Inflammatory macrophage treated with lipopolysaccharide for 1 hour (primary cell): Measurements from ENCODE around the gene DCST2.

Source experiments
- DNase-seq, 2 donors: peaks; one replicate each; pipeline ENCODE4 v3.0.0-alpha.2; 2020 to 2022

DCST2 gene

DNA sequence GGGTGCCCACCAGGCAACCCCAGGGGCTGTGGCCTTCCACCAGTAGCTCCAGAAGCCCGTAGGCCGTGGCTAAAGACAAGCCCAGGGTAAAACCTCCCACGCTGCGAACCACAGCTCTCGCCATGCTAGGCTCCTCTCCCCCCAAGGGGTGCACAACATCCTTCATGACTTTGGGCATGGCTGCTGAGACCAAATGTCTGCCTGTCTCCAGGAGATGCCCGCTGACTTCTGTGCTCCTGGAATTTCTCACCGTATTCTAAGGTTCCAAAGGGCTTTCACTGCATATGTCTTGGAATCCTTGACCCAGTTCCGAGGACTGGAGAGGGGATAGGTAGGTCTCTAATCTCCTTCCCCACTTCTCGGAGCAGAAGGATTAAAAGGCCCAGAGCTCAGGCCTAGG, at the start of gene DCST2, which contains the start of gene DCST1:
Gene DCST2, minus strand, starts transcription at position 258 of the 400 bp plus-strand sequence. Its CDS starts 80 bp downstream, at position 178.
Gene DCST1, plus strand, starts transcription at position 301 of the 400 bp plus-strand sequence. CDS start 213 bp downstream, outside the sequence.
- no peak for DNase-seq

- DNase-seq, result no peak
Measured at GRCh38 chr1:155083052-155083541, 49.5 kb upstream of the DCST2 start.

DNA sequence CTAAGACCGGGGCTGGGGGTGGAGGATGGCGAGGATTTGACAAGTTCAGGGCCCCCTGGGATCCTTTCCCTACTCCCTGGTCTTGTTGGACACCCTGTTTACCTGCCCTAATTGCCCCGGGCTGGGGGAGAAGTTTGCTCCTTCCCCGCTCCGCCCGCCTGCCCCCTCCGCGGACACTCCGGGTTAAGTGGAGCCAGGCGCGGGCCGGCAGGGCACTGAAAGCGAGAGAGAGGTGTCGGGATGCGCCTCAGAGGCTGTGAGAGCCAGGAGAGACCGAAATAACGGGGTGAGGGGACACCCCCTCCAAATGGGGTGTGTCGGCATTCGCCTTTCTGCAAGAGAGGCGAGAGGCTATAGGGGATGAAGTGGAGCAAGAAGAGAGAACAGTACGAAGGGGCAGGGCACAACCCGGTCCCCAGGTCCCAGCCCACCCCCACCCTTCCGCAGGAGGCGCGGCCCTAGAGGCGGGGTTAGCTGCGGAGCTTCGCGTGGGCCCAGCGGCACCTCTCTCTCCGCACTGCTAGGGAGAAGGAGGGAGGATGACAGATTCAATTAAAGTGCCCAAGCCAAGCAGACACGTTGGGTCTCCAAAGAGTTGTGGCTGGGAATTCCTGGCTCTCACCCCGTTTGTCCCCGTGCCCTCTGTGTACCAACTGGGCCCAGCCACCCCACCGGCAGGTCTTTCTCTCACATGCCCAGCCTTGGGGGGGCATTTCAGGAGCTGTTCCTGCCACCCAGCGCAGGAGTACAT, 48.9 kb upstream of the DCST2 start:
- no peak for DNase-seq

- DNase-seq, result no peak
Measured at GRCh38 chr1:155081472-155082300, 48.1 kb upstream of the DCST2 start.

DNA sequence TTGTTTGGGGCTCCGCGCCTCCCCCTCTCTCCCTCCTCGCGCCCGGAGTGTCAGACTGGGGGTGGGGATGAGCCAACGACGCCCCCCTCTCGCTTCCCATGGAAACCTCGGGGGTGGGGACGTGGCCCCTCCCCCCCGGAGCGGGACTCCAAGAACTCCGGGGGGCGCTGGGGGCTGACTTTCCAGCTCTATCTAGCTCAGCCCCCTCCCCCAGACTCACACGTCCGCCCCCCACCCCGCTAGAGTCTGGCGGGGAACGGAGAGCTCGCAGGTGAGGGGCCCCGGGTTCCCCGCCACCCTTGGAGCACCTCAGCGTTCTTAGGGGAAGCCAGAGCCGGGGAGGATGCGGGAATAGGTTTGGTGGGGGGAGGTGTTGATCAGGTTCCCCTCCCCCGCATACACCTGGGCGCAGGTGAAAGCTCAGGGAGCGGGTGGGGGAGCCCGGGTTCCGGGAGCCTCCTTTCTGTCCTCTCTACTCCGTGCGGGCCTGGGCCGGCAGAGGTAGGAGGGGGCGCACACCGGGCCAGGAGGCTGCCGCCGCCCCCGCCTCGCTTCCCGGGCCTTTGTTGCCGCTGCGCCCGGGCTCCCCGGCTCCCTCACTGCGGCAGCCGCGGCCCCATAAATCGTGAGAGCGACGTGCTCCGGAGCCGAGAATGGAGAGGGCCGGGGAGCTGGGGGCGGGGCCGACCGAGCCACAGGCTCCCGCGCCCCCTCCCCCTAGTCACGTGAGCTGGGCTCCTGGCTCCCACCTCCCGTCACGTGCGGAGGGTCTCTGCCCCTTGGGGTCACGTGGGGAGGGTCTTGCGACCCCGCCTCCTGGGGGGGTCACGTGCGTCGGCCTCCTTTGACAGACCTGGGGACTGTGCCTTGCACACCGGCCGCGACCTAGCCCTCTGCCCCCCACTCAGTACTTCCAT, 47.0 kb upstream of the DCST2 start:
- DNase-seq, result no peak

- DNase-seq, result no peak
Measured at GRCh38 chr1:155079487-155080311, 46.1 kb upstream of the DCST2 start.

GRCh38 chr1:155079210-155079486, 45.6 kb upstream of the DCST2 start:
- no peak for DNase-seq

DNA sequence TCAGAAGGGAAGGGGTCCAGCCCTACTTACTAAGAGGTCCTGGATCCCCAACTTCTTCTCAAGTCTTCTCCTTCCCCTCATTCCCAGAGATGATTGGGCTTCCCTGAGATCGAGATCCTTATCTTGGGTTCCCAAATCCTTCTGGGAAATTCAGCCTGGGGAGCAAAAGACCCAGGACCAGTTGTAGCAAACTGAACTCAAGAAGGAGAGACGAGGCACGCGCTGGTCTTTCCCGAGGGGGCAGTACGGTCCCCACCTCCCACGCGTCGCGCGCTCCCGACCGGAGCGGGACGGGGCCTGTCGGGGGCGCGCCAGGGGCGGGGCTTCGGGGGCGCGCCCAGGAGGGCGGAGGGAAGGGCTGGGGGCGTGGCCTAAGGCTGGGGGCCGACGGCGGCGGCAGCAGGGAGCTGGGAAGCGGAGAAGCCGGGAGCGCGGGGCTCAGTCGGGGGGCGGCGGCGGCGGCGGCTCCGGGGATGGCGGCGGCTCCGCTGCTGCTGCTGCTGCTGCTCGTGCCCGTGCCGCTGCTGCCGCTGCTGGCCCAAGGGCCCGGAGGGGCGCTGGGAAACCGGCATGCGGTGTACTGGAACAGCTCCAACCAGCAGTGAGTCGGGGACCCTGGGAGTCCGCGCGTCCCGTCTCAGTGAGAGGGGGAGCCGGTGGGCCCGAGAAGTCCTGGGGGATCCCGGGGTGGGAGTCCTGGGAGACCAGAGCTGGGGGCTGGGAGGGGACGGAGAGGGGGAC, 45.1 kb upstream of the DCST2 start, which contains the start of gene EFNA3:
Gene EFNA3, plus strand, starts transcription at position 369 of the 741 bp plus-strand sequence. Its CDS starts 105 bp downstream, at position 474.
- peak; percentile 62 to 83 for DNase-seq

GRCh38 chr1:155077758-155078445, 44.3 kb upstream of the DCST2 start:
- no peak for DNase-seq

- no peak for DNase-seq
Measured at GRCh38 chr1:155077346-155077745, 43.8 kb upstream of the DCST2 start.

GRCh38 chr1:155076371-155076770, 42.8 kb upstream of the DCST2 start:
- DNase-seq, result no peak

GRCh38 chr1:155075535-155075934, 42.0 kb upstream of the DCST2 start:
- no peak for DNase-seq

GRCh38 chr1:155073377-155074242, 40.0 kb upstream of the DCST2 start:
- peak; percentile 38 to 51 for DNase-seq

- DNase-seq, result no peak
Measured at GRCh38 chr1:155072531-155073289, 39.1 kb upstream of the DCST2 start.

- DNase-seq, result peak in 1 of 2 donors; percentile 38
Measured at GRCh38 chr1:155071701-155072100, 38.1 kb upstream of the DCST2 start.

DNA sequence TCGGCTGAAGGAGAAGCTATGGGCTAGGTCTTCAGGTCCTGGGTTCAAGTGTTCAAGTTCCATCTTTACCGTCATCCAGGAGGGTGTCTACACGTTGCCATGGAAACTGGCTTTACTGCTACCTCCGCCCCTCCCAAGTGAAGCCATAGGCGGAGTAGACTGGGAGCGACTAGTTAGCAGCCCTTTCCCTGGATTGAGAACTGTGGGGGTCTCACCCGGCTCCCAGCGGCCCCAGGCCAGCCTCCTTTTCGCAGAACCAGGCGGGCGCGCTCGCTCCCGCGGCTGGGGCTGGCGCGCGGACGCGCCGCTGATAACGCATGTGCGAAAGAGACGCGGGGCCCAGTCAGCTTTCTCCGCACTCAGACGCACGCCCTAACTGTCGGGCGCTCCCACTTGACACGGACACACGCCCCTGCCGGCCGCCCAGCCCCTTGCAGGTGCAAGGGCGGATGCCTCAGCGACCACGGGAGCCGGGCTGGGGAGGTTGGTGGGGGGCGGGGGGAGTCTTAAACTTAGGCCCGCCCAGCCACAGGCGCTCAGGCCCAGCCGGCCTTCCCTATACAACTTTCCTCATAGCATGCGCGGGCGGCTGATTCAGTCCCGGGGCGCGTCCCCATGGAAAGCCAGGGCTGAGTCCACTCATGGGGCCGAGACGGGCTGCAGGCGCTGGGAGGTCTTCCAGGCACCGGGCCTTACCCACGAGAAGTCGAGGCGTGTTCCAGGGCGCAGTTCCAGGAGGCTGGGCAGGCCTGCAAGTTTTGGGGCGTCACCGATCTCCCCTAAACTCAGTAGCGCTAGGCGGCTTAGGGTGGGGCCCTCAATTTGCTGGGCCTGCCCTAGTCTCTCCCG, 37.4 kb upstream of the DCST2 start:
- DNase-seq, result peak; percentile 71 to 78

GRCh38 chr1:155070158-155070621, 36.6 kb upstream of the DCST2 start:
- DNase-seq, result no peak
